SK-N-MC (cell line): Measurements from ENCODE around the gene B3GNT2.

Experiments
- DNase-seq: peaks from one replicate; pipeline ENCODE4 v3.0.0-alpha.2; 2011; ENCODE audit warnings: low read depth, low spot score
- H3K27ac ChIP-seq: fragments of 200-600 bp; sonication (generic); 2 replicates; pipeline ENCODE4 v1.5.1; 2016; ENCODE audit warnings: mixed run types
- H3K36me3 ChIP-seq: fragments of 200-600 bp; sonication (generic); 2 replicates; pipeline ENCODE4 v1.6.1; 2017; ENCODE audit warnings: antibody characterized with exemption, low read length, mixed read lengths; ENCODE audit not compliant: insufficient read depth
- H3K4me3 ChIP-seq: fragments of 200-600 bp; sonication (generic); 2 replicates; pipeline ENCODE4 v1.5.1; 2016
- H3K9ac ChIP-seq: fragments of 200-600 bp; sonication (generic); 2 replicates; pipeline ENCODE4 v1.8.0; 2017; ENCODE audit warnings: mixed run types, mixed read lengths; ENCODE audit not compliant: insufficient read length
- H3K9me3 ChIP-seq: fragments of 200-600 bp; sonication (generic); 2 replicates; pipeline ENCODE4 v1.6.1; 2017; ENCODE audit warnings: low read depth, mild to moderate bottlenecking, antibody characterized with exemption, low read length, moderate library complexity, mixed read lengths
- EZH2 ChIP-seq: fragments of 200-600 bp; sonication (generic); IDR thresholded peaks from one replicate; pipeline ENCODE4 v1.6.1; 2017; ENCODE audit warnings: antibody characterized with exemption
- FOXP2 ChIP-seq: optimal IDR thresholded peaks from 2 replicates; pipeline ENCODE3; 2011; ENCODE audit warnings: mild to moderate bottlenecking, moderate library complexity; ENCODE audit not compliant: insufficient read depth; ENCODE audit errors: extremely low read length, control extremely low read depth
- POLR2AphosphoS5 ChIP-seq: IDR thresholded peaks from 2 replicates; pipeline ENCODE4 v1.6.1; 2012; ENCODE audit warnings: mild to moderate bottlenecking, low read depth, low read length, borderline replicate concordance

B3GNT2 gene

DNA sequence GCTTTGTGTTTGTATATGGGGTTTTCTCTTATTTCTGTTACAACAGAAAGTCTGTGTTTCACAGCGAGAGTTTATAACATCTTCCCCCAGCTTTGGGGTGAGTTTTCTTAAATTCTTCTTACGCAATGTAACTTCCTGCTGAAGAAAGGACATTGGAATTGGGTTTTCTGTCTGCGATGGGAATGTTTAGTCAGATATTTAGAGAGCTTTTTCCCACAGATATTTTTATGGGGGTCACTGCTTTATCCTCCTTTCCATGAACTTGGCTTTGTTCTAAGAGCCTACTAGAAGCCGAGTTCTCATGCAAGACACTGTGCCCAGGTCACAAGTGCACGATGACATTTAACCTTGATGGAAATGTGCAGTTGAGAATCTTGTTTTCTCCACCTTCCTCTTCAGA is 22.1 kb downstream of the B3GNT2 start:
- H3K4me3 ChIP-seq, result no peak overlapping the region
- H3K27ac ChIP-seq, result no peak overlapping the region
- no peak for TF ChIP-seq FOXP2
- no peak for TF ChIP-seq POLR2AphosphoS5
- TF ChIP-seq EZH2, result no peak
- H3K9me3 ChIP-seq, result no peaks in the 10 kb centered on the region; the same call in 1 of the 2 replicates
- H3K9ac ChIP-seq, result no peak overlapping the region
- no peak for DNase-seq
- H3K36me3 ChIP-seq, result peaks cover 9% of the 10 kb centered on the region; the same call in 1 of the 2 replicates

- Histone ChIP-seq H3K9ac (no peak overlapping the region), H3K27ac (no peak overlapping the region), H3K36me3 (peaks cover 11% of the 10 kb centered on the region; the same call in 1 of the 2 replicates), H3K4me3 (no peak overlapping the region), H3K9me3 (no peaks in the 10 kb centered on the region; the same call in 1 of the 2 replicates)
- TF ChIP-seq EZH2, result no peak
- TF ChIP-seq POLR2AphosphoS5, result no peak
- TF ChIP-seq FOXP2, result no peak
- DNase-seq, result no peak
Observed at GRCh38 chr2:62219407-62220159, 23.7 kb downstream of the B3GNT2 start.

DNA sequence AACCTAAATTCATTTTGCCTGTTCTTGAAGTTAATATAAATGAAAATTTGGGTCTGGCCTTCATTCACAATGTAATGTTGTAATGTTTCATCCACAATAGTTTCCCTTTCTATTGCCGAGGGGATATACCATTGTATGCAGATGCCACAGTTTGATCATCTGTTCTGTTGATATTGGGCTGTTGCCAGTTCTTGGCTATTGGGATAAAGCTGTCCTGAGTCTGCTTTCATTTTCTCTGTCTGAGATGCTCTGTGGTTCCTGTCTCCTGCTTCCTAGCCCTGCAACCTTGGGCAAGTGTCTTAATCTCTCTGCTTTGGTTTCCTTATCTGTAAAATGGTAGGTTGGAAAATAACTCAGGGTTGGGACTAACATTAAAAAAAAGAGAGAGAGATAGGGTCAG is 25.2 kb downstream of the B3GNT2 start:
- no peak overlapping the region for H3K4me3 ChIP-seq

DNA sequence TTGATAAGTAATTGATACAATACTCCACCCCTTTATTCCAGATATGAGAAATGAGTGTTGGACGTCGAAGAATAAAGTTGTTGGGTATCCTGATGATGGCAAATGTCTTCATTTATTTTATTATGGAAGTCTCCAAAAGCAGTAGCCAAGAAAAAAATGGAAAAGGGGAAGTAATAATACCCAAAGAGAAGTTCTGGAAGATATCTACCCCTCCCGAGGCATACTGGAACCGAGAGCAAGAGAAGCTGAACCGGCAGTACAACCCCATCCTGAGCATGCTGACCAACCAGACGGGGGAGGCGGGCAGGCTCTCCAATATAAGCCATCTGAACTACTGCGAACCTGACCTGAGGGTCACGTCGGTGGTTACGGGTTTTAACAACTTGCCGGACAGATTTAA is 26.3 kb downstream of the B3GNT2 start:
- peaks cover 11% of the 10 kb centered on the region; the same call in 1 of the 2 replicates for H3K36me3 ChIP-seq
- TF ChIP-seq FOXP2 (no peak), POLR2AphosphoS5 (no peak), EZH2 (no peak)
- no peak for DNase-seq
- H3K9ac ChIP-seq, result no peak overlapping the region
- H3K9me3 ChIP-seq, result no peaks in the 10 kb centered on the region; the same call in 1 of the 2 replicates
- no peak overlapping the region for H3K4me3 ChIP-seq
- H3K27ac ChIP-seq, result no peak overlapping the region

More for the DNA sequence above, 25.2 kb downstream of the B3GNT2 start:
- Histone ChIP-seq H3K9me3 (no peaks in the 10 kb centered on the region; the same call in 1 of the 2 replicates), H3K36me3 (peaks cover 11% of the 10 kb centered on the region; the same call in 1 of the 2 replicates), H3K27ac (no peak overlapping the region), H3K9ac (no peak overlapping the region)
- TF ChIP-seq EZH2, result no peak
- TF ChIP-seq POLR2AphosphoS5, result no peak
- no peak for TF ChIP-seq FOXP2
- no peak for DNase-seq

DNA sequence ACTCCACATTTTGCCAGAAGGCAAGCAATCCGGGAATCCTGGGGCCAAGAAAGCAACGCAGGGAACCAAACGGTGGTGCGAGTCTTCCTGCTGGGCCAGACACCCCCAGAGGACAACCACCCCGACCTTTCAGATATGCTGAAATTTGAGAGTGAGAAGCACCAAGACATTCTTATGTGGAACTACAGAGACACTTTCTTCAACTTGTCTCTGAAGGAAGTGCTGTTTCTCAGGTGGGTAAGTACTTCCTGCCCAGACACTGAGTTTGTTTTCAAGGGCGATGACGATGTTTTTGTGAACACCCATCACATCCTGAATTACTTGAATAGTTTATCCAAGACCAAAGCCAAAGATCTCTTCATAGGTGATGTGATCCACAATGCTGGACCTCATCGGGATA is 26.8 kb downstream of the B3GNT2 start:
- DNase-seq, result no peak

GRCh38 chr2:62224976-62225375 is 29.1 kb downstream of the B3GNT2 start:
- no peak overlapping the region for H3K27ac ChIP-seq
- no peak overlapping the region for H3K4me3 ChIP-seq
- TF ChIP-seq POLR2AphosphoS5 (no peak), EZH2 (no peak), FOXP2 (no peak)
- H3K36me3 ChIP-seq, result peaks cover 11% of the 10 kb centered on the region; the same call in 1 of the 2 replicates
- DNase-seq, result no peak
- H3K9me3 ChIP-seq, result no peaks in the 10 kb centered on the region
- H3K9ac ChIP-seq, result no peak overlapping the region

More for the DNA sequence above, 26.8 kb downstream of the B3GNT2 start:
- Histone ChIP-seq H3K36me3 (peaks cover 11% of the 10 kb centered on the region; the same call in 1 of the 2 replicates), H3K27ac (no peak overlapping the region), H3K4me3 (no peak overlapping the region), H3K9me3 (no peaks in the 10 kb centered on the region; the same call in 1 of the 2 replicates), H3K9ac (no peak overlapping the region)
- TF ChIP-seq POLR2AphosphoS5 (no peak), EZH2 (no peak), FOXP2 (no peak)

DNA sequence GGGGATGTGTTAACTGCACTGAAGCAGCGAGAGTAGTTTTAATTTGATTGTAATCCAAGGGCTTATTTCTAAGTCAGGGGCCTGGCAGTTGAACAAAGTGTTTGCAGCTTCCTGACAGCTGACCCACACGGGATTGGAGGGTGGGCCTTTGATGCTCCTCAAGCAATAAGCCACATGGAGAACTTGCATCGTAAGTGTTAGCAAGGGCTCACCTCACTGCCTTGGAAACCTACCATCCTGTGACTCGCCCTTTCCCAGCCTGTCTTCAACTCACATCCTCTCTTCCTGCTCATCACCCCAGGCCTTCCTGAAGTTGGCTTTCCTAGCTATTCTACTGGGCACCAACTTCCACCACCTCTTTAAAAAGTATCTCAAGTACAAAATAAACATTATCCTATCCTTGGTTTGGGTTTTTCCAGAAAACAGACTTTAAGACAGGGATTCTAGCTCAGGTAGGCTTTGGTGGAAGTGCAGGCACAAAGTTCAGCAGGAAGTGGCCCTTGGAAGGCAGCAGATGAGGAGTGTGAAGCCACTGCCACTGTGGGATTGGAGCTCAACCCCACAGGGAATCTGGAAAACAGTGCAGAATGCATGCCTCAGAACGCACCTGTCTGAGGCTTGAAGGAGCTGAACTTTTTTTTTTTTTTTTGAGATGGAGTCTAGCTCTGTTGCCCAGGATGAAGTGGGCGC is 31.6 kb downstream of the B3GNT2 start:
- no peak overlapping the region for H3K4me3 ChIP-seq
- no peaks in the 10 kb centered on the region for H3K9me3 ChIP-seq
- DNase-seq, result no peak
- peaks cover 6% of the 10 kb centered on the region; the same call in 1 of the 2 replicates for H3K36me3 ChIP-seq
- TF ChIP-seq FOXP2 (no peak), EZH2 (no peak), POLR2AphosphoS5 (no peak)
- H3K27ac ChIP-seq, result no peak overlapping the region
- no peak overlapping the region for H3K9ac ChIP-seq

DNA sequence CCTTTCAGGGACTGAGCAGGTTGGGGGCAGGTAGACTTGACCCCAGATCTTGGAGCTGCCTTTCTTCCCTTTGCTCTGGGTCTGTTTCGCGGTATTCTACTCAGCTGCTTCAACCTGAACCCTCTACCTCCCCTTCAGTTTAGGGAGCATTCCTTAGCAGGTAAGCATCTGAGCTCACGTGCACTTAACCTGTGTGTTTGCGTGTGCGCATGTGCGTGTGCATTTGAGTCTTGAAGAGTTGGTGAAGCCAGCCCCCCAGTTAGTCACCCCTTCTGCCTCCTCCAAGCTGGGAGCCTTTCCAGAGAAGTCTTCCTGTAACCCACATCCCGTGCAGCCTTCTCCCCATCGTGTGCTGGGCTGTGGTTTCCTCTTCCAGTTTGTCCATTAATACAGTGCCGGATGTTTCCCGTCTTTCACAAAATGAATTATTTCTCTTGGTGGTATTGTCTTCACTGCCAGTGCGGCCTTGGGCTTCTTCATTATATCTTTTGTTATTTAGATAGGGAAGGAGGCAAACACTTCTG is 33.2 kb downstream of the B3GNT2 start:
- Histone ChIP-seq H3K9me3 (no peaks in the 10 kb centered on the region), H3K4me3 (no peak overlapping the region), H3K27ac (no peak overlapping the region), H3K9ac (no peak overlapping the region), H3K36me3 (no peaks in the 10 kb centered on the region)
- DNase-seq, result no peak
- TF ChIP-seq POLR2AphosphoS5 (no peak), FOXP2 (no peak), EZH2 (no peak)

DNA sequence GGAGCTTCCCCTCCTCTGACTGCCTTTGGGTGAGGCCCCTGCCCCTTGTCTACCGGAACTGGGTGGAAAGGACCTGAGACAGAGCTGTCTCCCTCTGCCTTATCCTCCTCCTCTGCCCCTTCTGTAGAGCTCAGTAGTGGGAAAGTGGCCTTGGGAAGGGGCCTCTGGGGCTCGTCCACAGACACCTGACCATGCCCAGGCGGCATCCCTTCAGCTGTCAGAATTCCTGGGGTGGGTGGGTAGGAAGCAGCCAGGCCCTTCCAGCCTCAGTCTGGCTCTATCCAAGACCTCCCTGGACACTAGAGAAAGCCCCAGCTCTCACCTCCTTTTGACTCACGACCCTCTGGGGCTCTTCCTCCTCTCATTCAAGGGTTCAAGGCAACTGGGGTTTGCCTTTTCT is 35.6 kb downstream of the B3GNT2 start:
- H3K27ac ChIP-seq, result no peak overlapping the region
- H3K9ac ChIP-seq, result no peak overlapping the region
- no peak for DNase-seq
- no peaks in the 10 kb centered on the region for H3K9me3 ChIP-seq
- TF ChIP-seq EZH2, result no peak
- TF ChIP-seq POLR2AphosphoS5, result no peak
- no peak for TF ChIP-seq FOXP2
- H3K36me3 ChIP-seq, result no peaks in the 10 kb centered on the region
- H3K4me3 ChIP-seq, result no peak overlapping the region
